Choroid plexus epithelial cell (primary cell): Measurements from ENCODE around the gene HIBCH.

Experiments used
- DNase-seq: peaks from one replicate; pipeline ENCODE4 v3.0.0-alpha.2; 2010; ENCODE audit warnings: low read depth
- H3K4me3 ChIP-seq: 2 replicates; pipeline ENCODE4 v1.5.1; 2011; ENCODE audit warnings: low read depth, mild to moderate bottlenecking, control low read depth, low read length, moderate library complexity
- CTCF ChIP-seq: conservative IDR thresholded peaks from 2 replicates; pipeline ENCODE4 v1.5.1; 2011; ENCODE audit warnings: low read depth, mild to moderate bottlenecking, control low read depth, inconsistent platforms, low read length, moderate library complexity

The HIBCH gene

GRCh38 chr2:190156530-190157212, 163.0 kb downstream of the HIBCH start:
- no peak overlapping the region for H3K4me3 ChIP-seq
- no peak for DNase-seq
- TF ChIP-seq CTCF: no peak
